ENCODE measurements around the gene TRPM3. TPM values are rescaled to one million over a fixed set of nuclear protein-coding genes. Genes with fewer than 3 reads are reported as not detected.

The TRPM3 gene
- total and polyA plus RNA-seq, 2 of the 8 experiments (the other 6 are each of a cell fraction or from before 2014, with no cell fraction given): 2.4 to 10.9 TPM

- no peaks in the 10 kb centered on the region for H3K9me3 ChIP-seq (ENCODE audit: insufficient read depth in 2 of 2, low read depth in 1 of 2, low read length in 1 of 2)
- H3K18ac ChIP-seq (ENCODE audit: extremely low read depth, low read length): no peak overlapping the region
- H3K23me2 ChIP-seq (ENCODE audit: low read depth, low read length): no peaks in the 10 kb centered on the region
- no peak overlapping the region for H2BK15ac ChIP-seq (ENCODE audit: low read length)
- no peak overlapping the region for H3K56ac ChIP-seq (replicated peaks; ENCODE audit: insufficient read length, low read depth, low read length)
- no peak overlapping the region for H2BK120ac ChIP-seq (replicated peaks; ENCODE audit: low read depth, low read length)
- H3K23ac ChIP-seq (ENCODE audit: insufficient read length): no peak overlapping the region
- no peaks in the 10 kb centered on the region for H3K36me3 ChIP-seq (ENCODE audit: control insufficient read depth in 2 of 4, insufficient read depth in 4 of 4, low read length in 3 of 4)
- FAIRE-seq: no peak
- no peak for TF ChIP-seq TAF7 (optimal IDR thresholded peaks at IDR 0.05; ENCODE audit: borderline replicate concordance, low read depth, low read length)
- TF ChIP-seq YY1 (IDR thresholded peaks at IDR 0.05; ENCODE audit: low read depth, low read length): no peak
- no peak for TF ChIP-seq EGR1 (IDR thresholded peaks at IDR 0.05; ENCODE audit: borderline replicate concordance, low read depth, low read length)
- no peak for TF ChIP-seq SRF (IDR thresholded peaks at IDR 0.05; ENCODE audit: low read depth, low read length)
- no peak for TF ChIP-seq POLR2A (IDR thresholded peaks at IDR 0.05; ENCODE audit: control extremely low read depth in 1 of 2, low read depth in 2 of 2, low read length in 2 of 2)
- no peak for TF ChIP-seq RNF2 (IDR thresholded peaks at IDR 0.05; ENCODE audit: borderline replicate concordance, low read depth, low read length, missing control alignments, poor library complexity, severe bottlenecking)
- TF ChIP-seq TAF1 (IDR thresholded peaks at IDR 0.05; ENCODE audit: low read depth, low read length): no peak
- no peak for TF ChIP-seq KDM4A (IDR thresholded peaks at IDR 0.05; ENCODE audit: low read depth, low read length, severe bottlenecking)
- TF ChIP-seq JUND (IDR thresholded peaks at IDR 0.05; ENCODE audit: low read length): no peak
- TF ChIP-seq KDM1A (IDR thresholded peaks at IDR 0.05; ENCODE audit: borderline replicate concordance, low read length): no peak
- TF ChIP-seq CTCF (IDR thresholded peaks at IDR 0.05; ENCODE audit: control extremely low read depth in 1 of 3, insufficient read depth in 1 of 3, low read depth in 1 of 3, low read length in 3 of 3): no peak
- no peak overlapping the region for H2BK20ac ChIP-seq (ENCODE audit: low read length)
- H3K9ac ChIP-seq (replicated peaks in 1 of 4; ENCODE audit: extremely low read depth in 1 of 4, low read depth in 3 of 4, low read length in 3 of 4): no peak overlapping the region
- 95% methylated on average over 6 of the region's 6 CpGs; no CpG with 5 or more reads in 1 of the 2 experiments for WGBS, 2 experiments (ENCODE audit: extremely low coverage in 1 of 2, insufficient coverage in 1 of 2, insufficient read length in 1 of 2, insufficient replicate concordance in 2 of 2, low coverage in 1 of 2, low lambda C conversion rate in 2 of 2, missing lambda C conversion rate in 1 of 2)
- no peaks in the 10 kb centered on the region for H3K79me2 ChIP-seq (ENCODE audit: control insufficient read depth in 1 of 2, insufficient read depth in 2 of 2, low read length in 2 of 2)
- H3K4me2 ChIP-seq (ENCODE audit: insufficient read depth in 1 of 2, low read depth in 2 of 2, low read length in 2 of 2): no peak overlapping the region
- no peak overlapping the region for H2AK5ac ChIP-seq (ENCODE audit: low read depth, low read length)
- no peaks in the 10 kb centered on the region for H3K79me1 ChIP-seq (ENCODE audit: low read depth, low read length)
- no peak overlapping the region for H3K14ac ChIP-seq (ENCODE audit: insufficient read length)
- H2BK5ac ChIP-seq (ENCODE audit: low read depth, low read length): no peak overlapping the region
- POLR2A ChIA-PET (ENCODE audit: partially characterized antibody): no interaction called here
- H3K4ac ChIP-seq (replicated peaks; ENCODE audit: insufficient read length, low read depth, low read length): no peak overlapping the region
- CTCF ChIA-PET (ENCODE audit: partially characterized antibody): interaction anchor here (0.9 to 2.2 kb wide), 7 partner anchors 7 to 107 kb away, joined by 3 to 12 read pairs (median 4); no protein-coding TSS in a partner anchor
- H3K4me3 ChIP-seq (ENCODE audit: extremely low read depth in 1 of 4, insufficient read depth in 2 of 4, low read depth in 3 of 4, low read length in 4 of 4): no peak overlapping the region
- H4K20me1 ChIP-seq (replicated peaks in 1 of 2; ENCODE audit: control insufficient read depth in 1 of 2, insufficient read depth in 2 of 2, low read length in 2 of 2): no peaks in the 10 kb centered on the region
- H2AFZ ChIP-seq (ENCODE audit: low read length): no peak overlapping the region; the same call in 1 of the 2 replicates
- DNase-seq (ENCODE audit: low read depth in 1 of 2, low spot score in 2 of 2): no peak
- H3K27me3 ChIP-seq (replicated peaks in 1 of 4; ENCODE audit: control insufficient read depth in 3 of 4, extremely low read depth in 1 of 4, insufficient read depth in 3 of 4, low read length in 3 of 4): no peaks in the 10 kb centered on the region
- H2BK12ac ChIP-seq (ENCODE audit: low read depth, low read length): no peak overlapping the region
- H4K5ac ChIP-seq (ENCODE audit: insufficient read length, low read depth, low read length): no peak overlapping the region
- no peak overlapping the region for H4K91ac ChIP-seq (replicated peaks; ENCODE audit: insufficient read length, low read length)
- H4K8ac ChIP-seq (ENCODE audit: extremely low read depth, insufficient read depth, low read length): no peak overlapping the region
- H3K27ac ChIP-seq (ENCODE audit: low read depth, low read length): no peak overlapping the region
- peaks cover 0 to 4% (median 0%) of the 10 kb centered on the region in 4 experiments; a peak in 1 of 7 replicates for H3K4me1 ChIP-seq (replicated peaks in 1 of 4; ENCODE audit: control insufficient read depth in 3 of 4, insufficient read depth in 4 of 4, low read length in 3 of 4)
Measured at GRCh38 chr9:70495514-70495913, 625.9 kb downstream of the TRPM3 start.

All from H1 (cell line).